NOMO-1 treated with dmso at 0.1 percent for 144 hours (cell line): Measurements from ENCODE around the gene NPTX1.

Source experiments
- DNase-seq: peaks from one replicate; lab custom pipeline; 2025; ENCODE audit not compliant: unreplicated experiment; lab: John Stamatoyannopoulos, UW

The NPTX1 gene

DNA sequence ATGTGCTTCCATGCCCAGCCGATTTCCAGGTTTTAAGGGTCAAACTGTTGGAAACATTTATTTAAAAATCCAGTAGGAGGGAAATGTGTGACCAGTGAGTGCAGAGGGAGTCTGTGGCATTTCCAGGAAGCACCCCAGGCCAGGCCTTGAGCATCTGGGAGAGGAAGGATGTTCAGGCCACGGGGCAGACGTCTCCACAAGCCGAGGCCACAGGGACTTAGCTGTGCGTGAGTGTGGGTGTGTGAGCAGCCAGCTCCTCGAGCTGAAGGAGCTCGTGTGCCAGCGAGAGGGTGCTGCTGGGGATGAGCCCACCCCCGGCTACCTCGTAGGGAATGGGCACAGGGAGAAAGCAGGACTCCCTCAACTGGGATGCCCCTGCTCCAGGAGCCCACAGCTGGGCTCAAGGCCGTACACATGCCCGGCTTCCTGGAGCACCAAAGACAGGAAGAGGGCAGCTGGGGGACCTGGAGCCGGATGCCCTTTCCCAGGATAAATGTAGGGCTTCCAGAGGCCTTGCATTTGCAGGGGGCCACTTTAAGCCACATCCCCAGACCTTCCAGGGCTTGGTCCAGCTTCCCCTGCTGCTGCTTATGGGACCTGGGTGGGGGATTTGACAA lies 12.5 kb downstream of the NPTX1 start:
- DNase-seq: no peak

DNA sequence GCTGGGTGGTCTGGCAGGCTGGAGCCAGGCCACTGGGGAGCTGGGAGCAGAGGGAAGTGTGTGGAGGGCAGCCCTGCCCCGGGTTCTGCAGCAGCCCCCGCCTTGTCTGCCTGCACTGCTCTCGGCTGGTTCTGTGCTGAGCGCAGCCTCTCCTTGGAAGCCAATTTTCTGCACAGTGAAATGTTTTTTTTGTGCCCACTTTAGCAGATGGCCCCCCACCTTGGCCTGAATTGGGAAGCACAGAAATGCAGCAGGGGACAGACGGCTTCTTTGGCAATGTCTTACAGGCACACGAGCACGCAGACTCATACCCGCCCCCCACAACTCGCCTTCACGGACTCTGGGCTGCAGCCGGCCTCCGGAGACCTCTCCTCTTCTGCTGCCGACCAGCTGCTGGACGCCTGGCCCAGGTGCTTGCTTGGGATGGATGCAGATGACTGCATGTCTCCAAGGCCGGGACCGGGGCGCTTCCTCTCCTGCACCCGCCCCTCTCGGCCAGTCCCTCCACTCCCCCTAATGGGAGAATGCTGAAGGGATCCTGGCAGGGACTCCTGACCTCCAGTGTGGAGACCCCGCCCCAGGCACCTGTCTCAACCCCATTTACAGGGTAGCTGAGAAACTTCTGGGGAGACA lies 14.8 kb downstream of the NPTX1 start:
- DNase-seq: no peak

DNA sequence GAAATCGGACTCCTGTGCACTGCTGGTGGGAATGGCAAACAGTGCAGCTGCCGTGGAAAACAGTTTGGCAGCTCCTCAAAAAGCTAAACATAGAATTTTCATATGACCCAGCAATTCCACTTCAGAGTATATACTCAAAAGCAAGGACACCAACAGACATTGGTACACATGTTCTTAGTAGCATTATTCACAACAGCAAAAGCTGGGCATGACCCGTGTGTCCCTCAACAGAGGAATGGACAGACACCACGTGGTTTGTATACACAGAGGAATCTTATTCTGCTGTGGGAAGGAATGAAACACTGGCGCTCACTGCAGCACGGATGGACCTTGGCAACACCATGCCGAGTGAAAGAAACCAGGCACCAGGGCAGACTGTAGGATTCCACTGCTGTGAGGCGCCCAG lies 16.0 kb downstream of the NPTX1 start:
- no peak for DNase-seq

DNA sequence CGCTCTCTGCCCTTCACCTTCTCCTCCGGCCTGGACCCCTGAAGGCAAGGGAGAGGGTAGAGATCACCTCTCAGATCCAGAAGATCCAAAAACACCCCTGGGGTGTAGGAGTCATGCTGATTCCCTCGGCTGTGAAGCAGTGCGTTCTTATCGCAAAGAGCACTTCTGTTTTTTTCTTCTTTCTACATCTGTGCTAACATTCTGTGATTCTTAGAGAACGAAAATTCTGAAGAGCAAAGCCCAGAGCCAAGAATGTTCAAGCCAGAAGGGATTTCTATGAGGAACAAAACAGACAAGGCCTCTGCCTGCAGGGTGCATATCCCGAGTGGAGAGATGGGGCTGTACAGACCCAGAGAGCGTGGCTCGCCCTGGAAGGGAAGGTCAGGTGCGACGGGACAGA lies 17.2 kb downstream of the NPTX1 start:
- no peak for DNase-seq

DNA sequence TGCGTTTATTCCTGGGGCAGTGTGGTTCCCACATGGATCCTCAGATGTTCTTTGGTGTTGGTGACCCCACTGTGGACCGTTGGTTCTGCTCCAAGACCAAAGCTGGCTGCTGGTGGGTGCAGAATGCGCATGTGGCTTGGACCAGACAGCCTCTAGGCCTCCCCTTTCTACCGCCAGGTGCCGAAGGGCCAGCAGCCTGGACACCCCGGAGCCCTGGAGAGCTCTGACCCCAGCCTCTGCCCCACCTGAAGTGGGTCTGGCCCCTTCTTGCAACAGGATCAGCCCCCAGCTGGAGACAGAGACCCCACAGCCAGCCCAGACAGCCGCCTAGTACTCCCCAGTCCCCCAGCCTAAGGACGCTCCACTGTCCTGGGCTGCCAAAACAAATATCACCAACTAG lies 18.4 kb downstream of the NPTX1 start:
- no peak for DNase-seq

DNA sequence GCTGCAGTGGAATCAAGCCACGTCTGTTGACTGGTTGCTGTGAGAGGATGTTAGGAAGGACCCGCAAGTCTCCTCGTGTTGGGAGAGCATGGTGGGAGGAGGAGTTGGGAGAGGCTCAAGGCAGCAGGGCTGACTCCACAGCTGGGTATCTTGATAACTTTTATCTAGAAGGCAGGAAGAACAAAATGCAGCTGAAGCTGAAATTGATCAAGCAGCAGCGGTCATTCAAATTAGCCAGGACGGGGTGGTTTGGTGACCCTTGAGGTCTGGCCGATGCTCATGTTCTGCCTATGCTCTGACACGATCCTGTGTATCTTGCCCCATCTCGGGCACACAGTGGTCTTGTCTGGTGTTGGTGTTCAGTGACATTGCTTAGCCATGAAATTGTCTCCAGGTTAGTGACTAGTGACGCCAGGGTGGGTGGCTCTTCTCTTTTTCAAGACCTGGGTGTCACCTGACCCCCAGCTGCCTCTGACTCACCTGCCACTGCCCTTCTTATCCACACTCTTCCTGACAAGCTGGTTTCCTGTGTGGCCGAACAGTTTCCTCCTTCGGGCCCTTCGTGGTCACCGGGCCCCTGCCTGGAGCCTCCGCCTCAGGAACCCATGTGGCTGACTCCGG lies 19.1 kb downstream of the NPTX1 start:
- DNase-seq: peak; percentile 60

DNA sequence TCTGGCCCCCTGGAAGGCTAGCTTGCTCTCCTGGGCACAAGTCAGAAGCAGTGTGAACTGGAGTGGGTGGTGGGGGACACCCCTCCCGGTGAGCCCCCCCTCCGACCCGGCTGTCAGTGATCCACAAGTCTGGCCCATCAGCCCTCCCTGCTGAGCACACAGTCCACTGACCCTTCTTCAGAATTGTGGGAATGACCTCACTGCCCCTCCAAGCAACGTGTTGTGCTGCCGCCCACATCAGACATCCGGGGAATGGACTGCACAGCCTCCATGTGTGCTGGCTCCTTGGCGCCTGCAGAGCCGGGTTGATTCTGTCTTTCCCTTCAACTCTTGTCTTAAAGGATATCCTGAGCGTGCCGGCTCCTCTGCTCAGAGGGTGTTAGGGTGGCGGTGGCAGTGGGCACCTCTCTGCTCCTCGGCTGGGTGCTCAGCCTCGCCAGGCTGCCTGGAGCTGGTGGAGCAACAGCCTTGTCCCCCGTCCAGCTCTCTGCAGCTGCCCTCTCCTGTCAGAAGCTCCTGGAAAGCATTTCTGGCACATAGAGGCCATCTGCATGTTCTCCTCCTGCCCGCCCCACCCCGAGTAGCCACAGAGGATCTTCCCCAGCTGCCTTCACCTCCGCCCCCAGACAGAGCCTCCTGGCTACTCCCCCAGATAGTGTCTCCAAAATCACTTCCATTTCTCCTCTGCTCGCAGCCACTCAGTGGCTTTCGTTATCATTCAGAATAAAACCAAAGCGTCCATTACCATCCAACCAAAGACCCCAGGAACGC lies 19.8 kb downstream of the NPTX1 start:
- DNase-seq: no peak

DNA sequence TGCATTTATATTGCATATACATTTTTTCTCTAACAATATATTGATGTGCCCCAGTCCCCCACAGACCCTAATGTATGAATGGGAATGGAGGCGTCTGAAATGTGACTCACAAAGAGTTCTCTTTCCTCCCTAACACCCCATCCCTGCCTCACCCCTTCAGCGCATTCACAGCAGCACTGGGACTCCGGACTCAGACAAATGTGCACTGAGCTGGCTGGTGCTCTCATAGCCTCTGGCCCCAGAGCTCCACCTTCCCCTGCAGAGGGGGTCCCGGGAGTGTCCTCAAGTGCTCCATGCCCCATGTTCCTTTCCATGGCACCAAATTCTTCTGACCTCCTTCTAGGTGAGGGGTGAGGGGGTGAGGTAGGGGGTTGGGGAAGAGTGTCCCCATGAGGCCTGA lies 20.6 kb downstream of the NPTX1 start:
- DNase-seq: no peak

DNA sequence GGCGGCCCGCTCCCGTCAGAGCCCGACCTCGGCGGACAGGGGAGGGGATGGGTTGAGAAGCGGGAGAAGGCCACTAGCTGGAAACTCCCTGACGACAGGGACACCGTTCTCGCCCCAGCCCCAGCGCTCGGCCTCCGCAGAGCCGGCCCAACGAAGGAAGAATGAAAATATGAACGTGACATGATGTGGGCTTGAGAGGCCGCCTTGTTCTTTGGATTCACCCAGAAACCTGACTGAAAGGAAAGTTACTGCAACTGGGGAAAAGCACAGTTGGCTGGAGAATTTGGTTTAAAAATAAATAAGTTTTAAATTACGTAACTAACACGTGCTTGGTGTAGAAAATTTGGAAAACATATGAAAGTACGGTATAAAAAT lies 21.1 kb downstream of the NPTX1 start:
- no peak for DNase-seq

DNA sequence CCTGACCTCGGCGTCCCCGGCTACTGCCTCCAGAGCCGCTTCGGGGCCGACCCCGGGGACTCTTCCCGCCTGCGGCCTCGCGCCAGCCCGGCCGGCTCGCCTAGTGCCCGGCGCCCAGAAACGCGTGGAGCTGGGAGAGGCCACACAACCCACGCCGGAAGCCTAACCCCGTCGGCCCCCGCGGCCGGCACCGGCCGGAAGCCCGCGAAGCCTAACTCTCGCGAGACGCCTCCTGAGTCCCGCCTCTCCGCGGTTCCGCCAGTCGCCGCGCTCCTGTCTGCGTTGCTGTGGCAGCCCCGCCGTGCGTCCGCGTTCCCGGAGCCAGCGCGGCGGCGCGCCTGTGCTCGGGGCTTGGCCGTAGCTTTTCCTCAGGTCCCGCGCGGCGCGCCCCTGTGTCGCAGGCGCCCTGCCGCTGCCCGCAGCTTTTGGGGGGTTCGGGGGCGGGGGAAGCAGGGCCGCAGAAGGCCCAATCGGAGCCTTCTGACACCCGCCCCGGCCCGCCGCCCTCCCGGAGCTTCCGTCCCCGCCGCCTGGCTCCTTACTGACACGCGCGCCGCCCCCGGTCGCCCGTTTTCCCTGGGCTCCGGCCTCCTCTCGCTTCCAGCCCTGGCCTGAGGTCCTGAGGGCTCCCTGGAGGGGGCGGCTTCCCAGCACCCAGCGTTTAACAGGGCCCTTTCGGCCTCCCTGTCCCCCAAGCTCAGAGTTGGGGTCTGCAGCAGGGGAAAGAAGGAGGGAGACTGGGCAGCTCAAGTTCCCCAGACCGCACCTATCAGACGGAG lies 21.7 kb downstream of the NPTX1 start:
- DNase-seq: peak; percentile 93

DNA sequence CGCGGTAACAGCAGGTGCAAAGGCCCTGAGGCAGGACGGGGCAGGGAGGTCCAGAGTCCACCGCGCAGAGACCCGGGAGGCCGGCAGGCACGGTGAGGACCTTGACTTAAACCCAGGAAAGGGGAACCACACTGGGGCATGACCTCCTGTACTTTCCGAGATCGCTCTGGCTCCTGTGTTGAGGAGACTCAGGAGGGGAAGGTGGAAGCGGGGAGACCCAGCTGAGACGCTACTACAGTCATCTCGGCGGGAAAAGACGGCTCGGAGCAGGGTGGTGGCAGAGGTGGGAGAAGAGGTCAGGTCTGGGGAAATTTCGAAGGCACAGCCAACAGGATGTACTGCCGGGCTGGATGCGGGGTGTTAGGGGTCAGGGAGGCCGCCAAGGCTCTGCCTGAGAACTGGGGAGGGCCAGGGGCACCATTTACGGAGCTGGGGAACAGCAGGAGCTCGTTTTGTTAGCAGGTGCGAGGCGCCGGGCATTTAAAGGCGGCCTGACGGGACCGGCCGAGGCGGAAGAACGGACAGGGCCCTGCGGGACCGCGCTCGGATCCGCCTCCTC lies 22.3 kb downstream of the NPTX1 start:
- DNase-seq: no peak

DNA sequence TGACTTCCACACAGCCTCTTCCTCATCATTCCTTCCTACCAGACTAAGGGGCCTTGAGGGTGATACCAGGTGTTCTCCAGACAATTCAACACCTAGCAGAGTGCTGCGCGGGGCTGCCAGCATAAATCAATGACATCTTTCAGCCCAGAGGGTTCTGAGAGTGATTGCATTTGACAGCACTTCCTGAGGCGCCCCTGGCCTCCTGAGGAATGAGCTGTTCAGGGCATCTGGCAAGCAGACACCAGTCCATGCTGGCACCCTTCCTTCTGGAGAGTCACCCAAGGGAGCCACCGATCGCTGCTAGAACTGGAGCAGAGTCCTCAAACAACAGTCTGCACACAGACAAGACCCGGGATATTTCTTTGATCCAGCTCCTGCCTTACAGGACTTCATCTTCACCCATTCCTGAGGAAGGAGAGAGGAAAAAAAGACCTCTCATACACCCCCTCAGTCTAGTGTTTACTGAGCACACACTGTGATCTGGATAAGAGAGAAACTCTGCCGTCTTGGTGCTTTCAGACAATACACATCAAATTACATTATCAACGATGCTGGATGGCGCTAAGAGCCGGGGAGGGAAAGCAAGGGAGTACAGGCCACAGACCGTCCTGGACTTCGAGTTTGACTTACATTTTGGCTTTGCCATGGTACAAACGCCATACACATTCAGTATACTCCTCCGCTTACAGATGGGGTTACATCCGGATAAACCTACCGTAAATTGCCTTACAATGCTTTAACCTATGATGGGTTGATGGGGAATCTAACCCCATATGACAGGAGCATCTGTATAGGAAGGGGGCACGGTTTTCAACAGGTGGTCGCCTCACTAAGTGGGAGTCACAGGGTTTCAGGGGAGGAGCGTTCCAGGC lies 23.0 kb downstream of the NPTX1 start:
- no peak for DNase-seq

DNA sequence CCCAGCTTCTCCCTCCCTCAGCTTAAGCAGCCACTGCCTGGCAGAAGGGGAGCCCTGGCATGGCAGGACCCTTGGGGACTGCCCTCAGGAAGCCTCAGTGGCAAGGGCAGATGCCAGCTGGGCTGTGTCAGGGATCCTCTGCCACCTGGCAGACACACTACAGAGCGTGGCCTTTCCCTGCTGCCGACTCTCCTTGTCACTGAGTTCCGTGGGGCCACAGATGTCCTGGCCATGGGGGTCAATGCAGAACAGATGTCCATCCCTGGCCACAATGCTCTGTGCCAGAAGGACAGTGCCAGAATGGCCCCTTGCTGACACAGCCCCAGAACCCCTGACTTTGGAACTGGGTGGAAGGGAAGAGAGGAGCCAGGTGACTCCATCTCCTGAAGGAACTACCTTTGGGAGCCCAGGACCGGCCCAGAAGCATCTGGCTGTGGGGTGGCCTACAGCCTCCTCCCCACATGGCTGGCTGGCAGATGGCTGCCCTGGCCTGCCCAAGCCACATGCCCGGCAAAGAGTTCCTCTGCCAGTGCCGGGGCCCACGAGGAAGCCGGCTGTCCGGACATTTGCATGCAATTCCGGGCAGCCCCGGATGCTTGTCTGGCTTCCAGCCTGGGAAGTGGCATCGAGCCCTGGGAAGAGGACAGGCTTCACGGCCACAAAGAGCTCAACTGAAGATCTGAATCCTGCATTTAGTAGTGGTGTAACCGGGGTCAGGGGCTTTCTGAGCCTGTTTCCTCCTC lies 24.1 kb downstream of the NPTX1 start:
- DNase-seq: no peak

DNA sequence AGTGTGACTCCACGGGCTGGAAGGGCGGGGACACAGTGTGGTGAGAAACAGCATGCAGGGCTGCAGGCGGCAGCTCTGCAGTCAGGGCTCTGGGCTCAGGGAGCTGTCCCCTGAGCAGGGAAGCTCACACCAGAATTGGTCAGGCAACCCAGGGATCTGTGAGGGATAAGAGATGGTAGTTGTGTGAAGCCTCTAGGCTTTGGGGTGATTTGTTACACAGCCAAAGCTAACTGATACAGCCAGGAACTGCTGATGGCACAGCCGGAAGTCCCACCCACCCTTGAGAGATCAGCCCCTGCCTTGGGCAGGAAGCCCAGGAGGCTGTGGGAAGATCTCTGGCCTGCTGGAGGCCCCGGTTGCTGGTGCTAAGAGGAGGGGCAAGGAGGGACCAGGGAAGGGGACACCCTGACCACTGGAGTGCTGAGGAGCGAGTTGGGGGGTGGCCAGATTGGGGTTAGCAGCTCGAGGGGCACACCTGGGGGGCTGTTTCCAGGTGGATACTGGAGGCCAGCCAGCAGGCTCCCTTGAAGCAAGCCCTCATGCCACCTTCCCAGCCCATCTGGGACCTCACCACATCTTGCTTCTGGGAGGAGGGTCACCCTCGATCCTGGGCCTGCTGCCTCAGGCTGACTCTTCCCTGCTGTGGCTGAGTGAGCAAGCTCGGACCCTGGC lies 25.2 kb downstream of the NPTX1 start:
- DNase-seq: no peak

DNA sequence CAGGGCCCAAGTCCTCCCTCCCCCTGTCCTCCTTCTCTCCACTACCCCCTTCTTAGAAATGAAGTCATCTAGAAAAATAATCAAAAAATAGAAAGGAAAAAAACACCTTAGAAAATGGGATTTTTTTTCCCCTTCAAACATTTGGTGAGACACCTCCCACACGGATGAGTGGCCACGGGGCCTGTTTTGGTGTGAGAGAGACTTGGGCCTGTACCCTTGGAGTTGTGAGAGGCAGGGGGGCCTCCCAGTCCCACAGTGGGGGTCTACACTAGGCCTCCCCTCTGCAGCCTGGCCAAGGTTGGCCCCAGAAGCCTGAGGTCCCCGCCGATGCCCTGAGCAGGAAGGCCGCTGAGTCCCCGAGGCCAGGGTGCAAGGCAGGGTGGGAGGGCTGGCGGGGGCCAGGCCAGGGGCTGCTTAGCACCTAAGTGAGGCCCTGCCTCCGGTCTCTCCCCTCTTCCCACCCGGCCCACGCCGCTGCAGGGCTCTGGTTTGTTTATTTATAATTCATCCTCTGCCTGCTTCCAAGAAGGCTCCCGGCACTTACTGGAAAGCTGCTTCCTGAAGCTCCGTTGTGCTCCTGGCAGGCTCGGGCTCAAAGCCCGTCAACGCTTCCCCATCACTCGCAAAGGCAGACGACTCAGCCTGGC lies 26.4 kb downstream of the NPTX1 start:
- no peak for DNase-seq

DNA sequence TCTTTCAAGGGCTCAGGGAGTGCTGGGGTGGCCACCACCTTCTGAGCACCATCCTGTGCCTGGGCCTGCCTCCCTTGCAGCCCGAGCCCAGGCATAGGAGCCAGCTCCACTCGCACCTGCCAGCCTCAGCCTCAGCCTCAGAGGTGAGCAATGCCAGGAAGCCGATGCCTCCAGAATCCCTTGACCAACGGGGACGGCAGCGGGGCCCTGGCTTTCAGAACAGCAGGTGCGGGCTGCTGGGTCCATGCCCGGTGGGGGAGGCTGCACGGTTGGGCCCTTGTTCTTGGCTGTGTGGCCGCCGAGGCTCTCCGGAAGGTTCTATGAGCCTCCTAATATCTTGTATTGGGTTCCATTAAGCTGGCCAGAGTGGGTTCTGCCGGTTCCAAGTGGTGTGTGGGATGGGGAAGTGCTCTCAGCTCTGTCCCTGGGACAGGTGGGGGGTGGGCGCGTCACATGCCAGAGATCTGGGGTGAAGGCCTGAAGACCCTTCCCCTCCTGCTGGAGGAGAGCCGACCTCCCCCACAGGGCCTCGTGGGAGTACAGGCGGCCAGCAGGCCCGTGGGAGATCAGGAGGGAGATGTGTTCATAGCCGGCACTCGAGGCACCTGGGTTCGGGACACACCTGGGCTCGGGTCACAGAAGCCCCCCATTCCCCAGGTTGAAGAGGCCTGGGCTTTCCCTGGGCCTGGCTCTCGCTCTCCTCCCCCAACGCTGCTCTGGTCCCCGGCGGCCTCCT lies 27.0 kb downstream of the NPTX1 start:
- no peak for DNase-seq

DNA sequence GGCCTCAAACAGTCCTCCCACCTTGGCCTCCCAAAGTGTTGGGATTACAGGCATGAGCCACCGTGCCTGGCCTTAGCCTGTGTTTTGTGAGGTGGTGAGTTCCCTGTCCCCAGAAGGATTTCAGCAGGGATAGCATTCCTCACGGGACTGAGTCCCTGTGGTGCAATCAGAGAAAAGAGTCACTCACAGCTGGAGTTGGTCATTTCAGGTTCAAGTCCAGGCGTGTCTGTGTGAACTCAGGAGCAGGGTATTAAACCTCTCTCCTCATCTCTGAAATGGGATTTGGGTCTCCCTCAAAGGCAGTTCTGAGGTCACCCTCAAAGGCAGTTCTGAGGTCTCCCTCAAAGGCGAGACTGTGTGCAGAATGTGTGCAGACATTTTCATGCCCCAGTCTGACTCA lies 28.6 kb downstream of the NPTX1 start:
- DNase-seq: no peak
